Neuronal stem cell (in vitro differentiated cells): ENCODE results near the gene EBF4.

ENCODE experiments used
- DNase-seq: peaks from one replicate; pipeline ENCODE4 v3.0.0-alpha.2; 2013; ENCODE audit warnings: low spot score
- H2AFZ ChIP-seq: one replicate; pipeline ENCODE4 v1.6.1; 2013; ENCODE audit warnings: mild to moderate bottlenecking, low read length, inconsistent platforms
- H2AK5ac ChIP-seq: 2 replicates; pipeline ENCODE4 v1.6.1; 2013; ENCODE audit warnings: low read depth, mild to moderate bottlenecking, inconsistent platforms, low read length, moderate library complexity, mixed read lengths
- H2BK120ac ChIP-seq: 2 replicates; pipeline ENCODE4 v1.6.1; 2013; ENCODE audit warnings: low read depth, mild to moderate bottlenecking, inconsistent platforms, low read length, moderate library complexity, mixed read lengths
- H2BK12ac ChIP-seq: one replicate; pipeline ENCODE4 v1.6.1; 2013; ENCODE audit warnings: low read length, inconsistent platforms
- H2BK15ac ChIP-seq: 2 replicates; pipeline ENCODE4 v1.6.1; 2013; ENCODE audit warnings: mild to moderate bottlenecking, low read length, inconsistent platforms, mixed read lengths
- H2BK5ac ChIP-seq: one replicate; pipeline ENCODE4 v1.6.1; 2013; ENCODE audit warnings: inconsistent platforms, mild to moderate bottlenecking, low read length, moderate library complexity
- H3K14ac ChIP-seq: one replicate; pipeline ENCODE4 v1.6.1; 2013; ENCODE audit warnings: low read length, inconsistent platforms
- H3K18ac ChIP-seq: 2 replicates; pipeline ENCODE4 v1.6.1; 2013; ENCODE audit warnings: low read length, inconsistent platforms
- H3K23ac ChIP-seq: 2 replicates; pipeline ENCODE4 v1.6.1; 2013; ENCODE audit warnings: low read depth, mild to moderate bottlenecking, mixed read lengths, low read length, inconsistent platforms; ENCODE audit not compliant: poor library complexity
- H3K27ac ChIP-seq: replicated peaks from 3 replicates; pipeline ENCODE4 v1.5.1; 2013; ENCODE audit warnings: low read length, inconsistent platforms
- H3K27me3 ChIP-seq, 3 experiments: 2 replicates each; pipeline ENCODE4 v1.6.1; 2013; ENCODE audit warnings: low read length in 3 of 3, mild to moderate bottlenecking in 2 of 3, inconsistent platforms in 1 of 3, low read depth in 1 of 3, mixed read lengths in 1 of 3, moderate library complexity in 1 of 3; ENCODE audit not compliant: control insufficient read depth in 3 of 3, insufficient read depth in 3 of 3
- H3K36me3 ChIP-seq, 2 donors: replicated peaks in 1 of 2; 2 replicates each; pipeline ENCODE4 v1.6.1; 2013; ENCODE audit warnings: low read length in 2 of 2; ENCODE audit not compliant: control insufficient read depth in 2 of 2, insufficient read depth in 2 of 2
- H3K4ac ChIP-seq: 2 replicates; pipeline ENCODE4 v1.6.1; 2013; ENCODE audit warnings: inconsistent platforms, mild to moderate bottlenecking, low read length, moderate library complexity
- H3K4me1 ChIP-seq, 2 donors: 1 replicate in 1 of 2; 2 replicates in 1 of 2; pipeline ENCODE4 v1.6.1; 2013; ENCODE audit warnings: low read length in 2 of 2, low read depth in 1 of 2; ENCODE audit not compliant: control insufficient read depth in 2 of 2, insufficient read depth in 1 of 2
- H3K4me2 ChIP-seq: one replicate; pipeline ENCODE4 v1.6.1; 2013; ENCODE audit warnings: mild to moderate bottlenecking, low read length, inconsistent platforms; ENCODE audit not compliant: insufficient read depth, poor library complexity, severe bottlenecking
- H3K4me3 ChIP-seq, 2 donors: 2 replicates each; pipeline ENCODE4 v1.5.1; 2013; ENCODE audit warnings: low read length in 2 of 2, mild to moderate bottlenecking in 2 of 2, inconsistent platforms in 1 of 2, moderate library complexity in 1 of 2
- H3K79me1 ChIP-seq: one replicate; pipeline ENCODE4 v1.6.1; 2013; ENCODE audit warnings: low read depth, mild to moderate bottlenecking, inconsistent platforms, low read length, moderate library complexity
- H3K9ac ChIP-seq: one replicate; pipeline ENCODE4 v1.6.1; 2013; ENCODE audit warnings: mild to moderate bottlenecking, low read depth, low read length, inconsistent platforms; ENCODE audit not compliant: poor library complexity
- H3K9me3 ChIP-seq, 2 donors: replicated peaks in 1 of 2; 2 replicates each; pipeline versions ENCODE3 to v1.6.1; 2013; ENCODE audit warnings: low read length in 2 of 2, mild to moderate bottlenecking in 2 of 2, inconsistent platforms in 1 of 2, low read depth in 1 of 2, mixed read lengths in 1 of 2, moderate library complexity in 1 of 2; ENCODE audit not compliant: control insufficient read depth in 2 of 2, insufficient read depth in 1 of 2
- H4K8ac ChIP-seq: one replicate; pipeline ENCODE4 v1.6.1; 2013; ENCODE audit warnings: low read depth, mild to moderate bottlenecking, inconsistent platforms, low read length, moderate library complexity
- H4K91ac ChIP-seq: one replicate; pipeline ENCODE4 v1.6.1; 2013; ENCODE audit warnings: low read length, low read depth, mild to moderate bottlenecking, inconsistent platforms; ENCODE audit not compliant: poor library complexity
- WGBS, 2 donors: extraction: QIAGEN DNeasy Blood & Tissue Kit; methylation state at CpG; one replicate each; pipeline ENCODE4 v1.1.7; 2013; ENCODE audit warnings: missing lambda C conversion rate in 2 of 2, mixed read lengths in 1 of 2; ENCODE audit not compliant: insufficient read length in 2 of 2, insufficient replicate concordance in 1 of 2; ENCODE audit errors: extremely low coverage in 2 of 2; 5-methylcytosine and 5-hydroxymethylcytosine counted together

Gene EBF4

DNA sequence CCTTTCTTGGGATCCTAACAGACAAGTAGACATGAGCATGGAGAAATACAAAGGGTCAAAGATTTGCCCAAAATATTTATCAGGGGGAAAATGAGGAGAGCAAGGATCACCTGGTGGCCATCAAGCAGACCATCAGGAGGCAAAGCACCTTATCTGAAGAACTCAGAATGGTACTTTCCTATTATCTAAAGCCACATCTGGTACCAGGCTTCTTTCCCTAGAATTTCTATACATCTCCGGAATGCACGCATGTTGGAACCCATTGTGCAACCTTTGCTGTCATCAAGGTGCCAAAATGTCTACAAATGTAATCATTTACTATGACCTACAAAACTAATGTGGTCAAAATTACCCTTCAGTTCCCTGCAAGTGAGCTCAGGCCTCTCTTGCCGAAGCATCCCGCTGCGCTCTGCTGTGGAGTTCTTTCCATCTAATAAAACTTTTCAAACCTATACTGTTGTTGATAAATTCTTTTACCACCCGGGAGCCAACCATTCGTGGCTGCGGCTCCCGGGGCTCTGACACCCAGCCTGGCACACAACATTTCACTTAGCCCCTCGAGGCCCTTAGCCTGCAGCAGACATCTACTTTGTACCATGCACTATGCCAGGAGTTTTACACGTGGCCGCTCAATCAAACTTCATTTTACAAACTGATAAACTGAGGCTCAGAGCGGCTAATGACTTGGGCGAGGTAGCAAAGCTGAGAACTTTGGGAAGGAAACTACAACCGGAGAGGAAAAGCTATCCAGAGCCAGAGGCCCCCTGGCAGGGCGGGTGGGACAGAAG lies 111.7 kb downstream of the EBF4 start:
- Histone ChIP-seq H4K91ac (no peak overlapping the region), H3K14ac (no peak overlapping the region), H3K18ac (no peak overlapping the region), H3K79me1 (peaks cover 6% of the 10 kb centered on the region), H3K4me2 (no peak overlapping the region), H2BK12ac (no peak overlapping the region), H3K9me3 (peaks cover 6 to 12% of the 10 kb centered on the region in 2 donors), H3K9ac (no peak overlapping the region), H3K27ac (no peak overlapping the region), H3K4me3 (no peak overlapping the region), H2AFZ (peak overlapping the region; percentile 82), H2BK15ac (no peak overlapping the region), H2AK5ac (no peak overlapping the region), H2BK120ac (no peak overlapping the region), H3K4me1 (peaks cover 13 to 16% of the 10 kb centered on the region in 2 donors), H3K36me3 (peaks cover 0 to 2% of the 10 kb centered on the region in 2 donors), H3K4ac (no peak overlapping the region), H3K27me3 (peaks cover 24 to 61% (median 28%) of the 10 kb centered on the region in 3 experiments), H4K8ac (no peak overlapping the region), H3K23ac (no peak overlapping the region), H2BK5ac (no peak overlapping the region)
- no CpG with 5 or more reads among the region's 16 CpGs for WGBS, 2 donors
- DNase-seq: no peak

DNA sequence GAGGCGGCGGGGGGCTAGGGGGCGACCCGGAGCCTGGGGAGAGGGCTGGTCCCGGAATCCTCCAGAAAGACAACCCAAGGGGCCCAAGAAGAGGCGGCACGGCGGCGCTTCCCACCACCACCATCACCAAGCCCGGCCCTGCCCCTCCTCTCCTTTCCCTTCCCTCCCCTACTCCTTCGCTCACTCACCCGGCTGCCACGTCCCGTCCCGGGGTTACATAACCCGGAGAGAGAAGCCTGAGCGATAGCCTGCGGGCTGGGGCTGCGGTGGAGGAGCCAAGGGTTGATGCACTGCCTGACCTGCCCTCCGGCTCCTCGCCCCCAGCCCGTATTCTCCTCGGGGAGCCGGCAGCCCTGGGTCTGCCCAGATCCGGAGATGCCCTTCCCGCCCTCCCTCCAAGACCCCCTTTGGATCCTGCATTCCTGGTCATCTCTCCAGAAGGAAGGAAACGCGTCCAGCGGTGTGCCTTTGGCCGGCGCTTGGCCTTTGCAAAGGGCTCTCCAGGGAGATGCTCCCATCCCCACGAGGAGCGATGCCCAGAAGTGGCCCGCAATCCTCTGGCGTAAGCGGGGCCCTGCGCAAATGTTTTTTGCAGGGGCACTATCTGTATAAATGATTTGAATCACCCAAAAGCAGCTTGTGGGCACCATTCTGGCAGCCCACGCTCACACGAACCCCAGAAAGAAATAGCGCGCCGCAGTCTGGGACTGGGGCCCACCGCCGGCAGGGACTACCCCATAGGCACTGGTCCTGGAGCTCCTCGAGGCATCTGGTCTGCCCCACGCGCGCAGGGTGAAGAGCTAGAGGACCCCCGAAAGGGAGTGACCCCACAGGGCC lies 112.5 kb downstream of the EBF4 start:
- peak overlapping the region; percentile 35 for H2BK5ac ChIP-seq
- H2BK120ac ChIP-seq: peak overlapping the region; percentile 61
- peak overlapping the region; percentile 49 for H2BK12ac ChIP-seq
- peak overlapping the region; percentile 43 for H4K8ac ChIP-seq
- H3K9me3 ChIP-seq: peaks cover 6 to 12% of the 10 kb centered on the region in 2 donors
- H3K27me3 ChIP-seq: peaks cover 24 to 61% (median 28%) of the 10 kb centered on the region in 3 experiments
- H3K4me3 ChIP-seq: no peak overlapping the region
- no peak overlapping the region for H3K27ac ChIP-seq
- H3K18ac ChIP-seq: peak overlapping the region; percentile 87
- no peak overlapping the region for H4K91ac ChIP-seq
- H2AK5ac ChIP-seq: peak overlapping the region; percentile 75
- H3K4me2 ChIP-seq: peak overlapping the region; percentile 45
- peak overlapping the region; percentile 38 for H2BK15ac ChIP-seq
- H3K14ac ChIP-seq: peak overlapping the region; percentile 8
- no CpG with 5 or more reads among the region's 49 CpGs for WGBS, 2 donors
- peaks cover 2% of the 10 kb centered on the region for H3K79me1 ChIP-seq
- no peak for DNase-seq
- no peak overlapping the region for H3K4ac ChIP-seq
- peak overlapping the region; percentile 65 for H3K23ac ChIP-seq
- peak overlapping the region; percentile 82 for H2AFZ ChIP-seq
- H3K36me3 ChIP-seq: no peaks in the 10 kb centered on the region
- H3K9ac ChIP-seq: peak overlapping the region; percentile 60
- peaks cover 9 to 10% of the 10 kb centered on the region in 2 donors for H3K4me1 ChIP-seq

DNA sequence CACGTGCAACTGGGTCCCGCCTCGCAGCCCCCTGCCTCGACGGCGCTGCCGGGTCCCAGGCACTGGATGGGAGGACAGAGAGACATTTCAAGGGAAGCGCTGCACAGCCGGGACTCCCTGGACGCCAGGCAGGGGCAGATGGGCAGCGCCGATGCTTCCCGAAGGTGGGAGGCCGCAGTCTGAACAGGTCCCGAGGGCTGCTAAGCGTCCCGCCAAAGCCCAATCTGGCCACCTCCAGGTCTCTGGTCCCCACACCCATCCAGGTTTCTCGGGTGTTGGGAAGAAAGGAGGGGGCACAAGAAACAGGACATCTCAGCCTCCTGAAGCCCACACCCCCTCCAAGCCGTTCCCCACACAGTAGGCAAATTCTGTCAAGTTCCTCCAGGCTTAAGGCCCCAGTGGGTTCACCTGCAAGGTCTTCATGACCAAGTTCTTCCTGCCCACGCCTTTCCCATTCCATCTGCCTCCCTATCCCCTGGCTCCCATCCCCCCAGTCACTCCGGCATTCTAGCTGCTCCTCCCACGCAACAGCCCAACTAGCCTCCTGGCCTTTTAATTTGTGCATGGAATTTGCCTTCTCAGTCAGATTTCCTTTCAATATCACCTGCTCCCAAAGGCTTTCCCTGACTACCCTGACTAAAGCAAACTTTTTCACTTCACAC lies 113.2 kb downstream of the EBF4 start:
- H3K79me1 ChIP-seq: peaks cover 1% of the 10 kb centered on the region
- peaks cover 6 to 12% of the 10 kb centered on the region in 2 donors for H3K9me3 ChIP-seq
- H3K4me3 ChIP-seq: no peak overlapping the region
- H2AK5ac ChIP-seq: peak overlapping the region; percentile 75
- peak overlapping the region; percentile 82 for H2AFZ ChIP-seq
- no peak overlapping the region for H4K91ac ChIP-seq
- no peak overlapping the region for H3K9ac ChIP-seq
- H2BK15ac ChIP-seq: peak overlapping the region; percentile 38
- H3K4me1 ChIP-seq: peaks cover 8 to 10% of the 10 kb centered on the region in 2 donors
- H2BK5ac ChIP-seq: peak overlapping the region; percentile 35
- no peaks in the 10 kb centered on the region for H3K36me3 ChIP-seq
- no peak overlapping the region for H3K4me2 ChIP-seq
- H2BK12ac ChIP-seq: peak overlapping the region; percentile 49
- H3K14ac ChIP-seq: peak overlapping the region; percentile 8
- no peak overlapping the region for H3K4ac ChIP-seq
- peaks cover 24 to 61% (median 28%) of the 10 kb centered on the region in 3 experiments for H3K27me3 ChIP-seq
- no peak for DNase-seq
- peak overlapping the region; percentile 61 for H2BK120ac ChIP-seq
- no peak overlapping the region for H3K27ac ChIP-seq
- WGBS, 2 donors: no CpG with 5 or more reads among the region's 22 CpGs
- H3K18ac ChIP-seq: peak overlapping the region; percentile 83
- H4K8ac ChIP-seq: peak overlapping the region; percentile 43
- peak overlapping the region; percentile 43 for H3K23ac ChIP-seq
